Measurements from ENCODE around the gene GDF10.

Gene GDF10

DNA sequence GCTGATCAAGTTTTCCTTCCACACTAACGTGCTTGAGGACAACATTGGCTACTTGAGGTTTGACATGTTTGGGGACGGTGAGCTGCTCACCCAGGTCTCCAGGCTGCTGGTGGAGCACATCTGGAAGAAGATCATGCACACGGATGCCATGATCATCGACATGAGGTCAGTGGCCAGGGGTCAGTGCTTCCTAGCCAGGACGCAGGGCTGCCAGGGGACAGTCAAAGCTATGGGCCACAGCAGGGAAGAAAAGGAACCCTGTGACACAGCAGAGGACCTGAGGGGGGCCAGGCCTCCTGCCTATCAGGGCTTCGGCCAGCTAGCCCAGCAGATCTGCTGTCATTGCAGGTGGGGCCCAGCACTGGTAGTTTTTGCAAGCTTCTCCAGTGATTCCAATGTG is 53.4 kb downstream of the GDF10 start:
- DNase-seq (ENCODE audit: low spot score) = no peak

DNA sequence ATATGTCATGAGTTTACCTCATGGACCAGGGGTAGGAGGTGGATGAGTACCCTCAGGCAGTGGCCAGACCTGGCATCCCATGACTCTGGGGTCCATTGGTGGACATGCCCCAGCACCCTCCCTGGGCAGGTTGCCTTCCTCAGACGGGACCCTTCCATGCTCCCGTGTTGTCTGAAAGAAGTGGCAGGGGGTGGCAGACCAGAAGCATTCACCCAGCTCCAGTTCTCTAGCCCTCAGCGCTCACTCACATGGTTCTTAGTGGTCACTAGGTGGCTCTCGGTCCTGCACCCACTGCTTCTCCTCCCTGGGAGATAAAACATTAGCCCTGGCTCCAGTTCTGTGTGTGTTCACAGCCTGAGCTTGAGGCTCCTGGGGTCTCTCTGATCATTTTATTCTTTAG is 54.2 kb downstream of the GDF10 start:
- peak; percentile 34 for DNase-seq (ENCODE audit: low spot score)

DNA sequence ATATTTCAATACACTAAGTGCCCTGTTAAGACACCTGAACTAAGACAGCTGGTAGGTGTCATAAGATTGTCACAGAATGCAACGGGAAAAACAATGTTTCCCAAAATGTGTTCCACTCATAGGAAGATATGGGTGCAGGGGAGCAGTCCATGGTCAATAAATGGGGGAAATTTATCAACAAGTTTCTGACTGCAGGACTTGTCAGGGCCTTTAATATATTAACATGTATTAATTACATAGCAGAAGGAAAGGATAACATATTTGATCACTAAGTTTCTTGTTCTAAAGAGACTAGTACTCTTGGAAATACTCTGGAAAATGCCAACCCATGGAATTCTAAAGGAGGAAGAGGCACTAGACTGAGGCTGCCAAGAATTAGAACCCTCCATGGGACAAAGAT is 54.9 kb downstream of the GDF10 start:
- no peak for DNase-seq (ENCODE audit: low spot score)

DNA sequence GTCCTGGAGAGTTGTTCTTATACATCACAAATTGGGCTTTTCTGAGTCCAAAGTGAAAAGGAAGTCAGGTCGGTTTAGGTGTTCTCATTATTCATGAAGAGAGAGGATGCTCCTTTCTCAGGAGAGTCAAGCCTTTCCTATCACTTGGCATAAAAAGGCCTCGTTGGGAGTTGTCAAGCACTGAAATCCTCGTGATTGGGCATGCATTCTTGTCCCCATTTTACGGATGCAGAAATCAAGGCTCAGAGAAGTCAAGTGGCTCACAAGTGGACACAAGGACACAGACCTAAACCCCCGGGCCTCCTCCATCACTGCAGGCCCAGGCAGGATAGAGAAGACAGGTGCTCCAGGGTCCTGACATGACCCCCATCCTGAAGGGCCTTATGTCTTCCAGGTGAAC is 56.7 kb downstream of the GDF10 start:
- no peak for DNase-seq (ENCODE audit: low spot score)

- DNase-seq (ENCODE audit: low spot score) = no peak
These were observed 57.2 kb downstream of the GDF10 start for GRCh38 chr10:47357131-47357582.

DNA sequence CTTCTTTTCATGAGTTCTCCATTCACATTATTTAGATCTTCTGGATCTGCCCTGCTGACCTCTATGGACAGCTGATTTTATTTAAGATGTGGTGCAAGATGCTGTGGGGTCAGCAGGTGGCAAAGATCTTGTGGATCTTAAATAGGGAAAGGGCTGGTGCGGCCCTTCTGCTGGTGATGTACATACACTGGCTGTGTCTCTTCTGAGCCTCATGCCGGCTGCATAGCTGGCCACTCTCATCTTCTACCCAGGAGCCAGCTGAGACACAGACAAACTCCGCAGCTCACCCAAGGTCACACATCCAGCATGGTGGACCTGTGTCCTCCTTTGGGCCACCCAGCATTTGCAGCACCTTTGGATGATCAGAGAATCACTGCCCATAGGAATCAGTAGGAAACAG is 57.9 kb downstream of the GDF10 start:
- no peak for DNase-seq (ENCODE audit: low spot score)

GRCh38 chr10:47358457-47358856 is 58.5 kb downstream of the GDF10 start:
- no peak for DNase-seq (ENCODE audit: low spot score)

DNA sequence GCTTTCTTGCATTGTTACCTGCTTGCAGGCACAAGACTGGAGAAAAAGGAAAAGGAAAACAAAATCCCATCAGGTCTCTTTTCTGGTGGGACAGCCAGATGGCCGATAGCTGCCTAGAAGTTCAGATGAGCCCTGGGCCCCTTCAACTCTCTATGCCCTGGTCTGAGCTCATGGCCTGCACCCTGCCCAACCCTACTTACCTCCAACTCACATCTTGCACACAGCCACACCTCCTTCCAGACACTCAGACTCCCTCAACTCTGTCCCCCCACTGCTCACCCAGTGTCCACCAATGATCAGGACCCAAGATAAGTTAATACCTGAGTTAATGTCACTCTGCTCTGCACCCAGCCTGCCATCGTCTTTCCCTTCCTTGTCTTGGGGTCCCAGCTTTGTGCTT is 59.1 kb downstream of the GDF10 start:
- no peak for DNase-seq (ENCODE audit: low spot score)

GRCh38 chr10:47359626-47360418 is 59.8 kb downstream of the GDF10 start:
- DNase-seq (ENCODE audit: low spot score) = no peak

GRCh38 chr10:47360419-47361040 is 60.5 kb downstream of the GDF10 start:
- DNase-seq (ENCODE audit: low spot score) = no peak

DNA sequence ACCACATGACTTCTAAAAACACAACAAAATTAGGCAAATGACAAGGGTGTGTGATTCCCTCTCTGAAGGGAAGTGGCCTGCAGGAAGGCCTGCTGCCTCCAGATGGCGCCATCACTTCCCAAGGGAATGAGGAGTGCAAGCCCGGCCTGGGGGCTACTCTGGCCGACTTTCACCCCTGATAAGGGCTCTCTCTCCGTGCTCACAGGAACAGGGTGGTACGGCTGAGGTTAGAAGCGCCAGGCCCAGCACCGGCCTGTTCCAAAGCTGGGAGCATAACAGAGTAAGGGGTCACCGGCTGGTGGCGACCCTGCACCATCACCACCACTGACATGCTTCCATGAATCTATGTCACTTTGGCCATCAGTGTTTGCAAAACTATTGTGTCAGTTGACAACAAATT is 61.3 kb downstream of the GDF10 start:
- peak; percentile 45 for DNase-seq (ENCODE audit: low spot score)

GRCh38 chr10:47362199-47362598 is 62.2 kb downstream of the GDF10 start:
- no peak for DNase-seq (ENCODE audit: low spot score)

Measured in RKO (cell line).